Mesenchymal stem cell (in vitro differentiated cells and primary cell): ENCODE measurements around the gene PYGB.
A peak's percentile ranks its signal among the peaks of the same experiment; 100 is the strongest.

Experiments
- DNase-seq: peaks from one replicate; pipeline ENCODE4 v3.0.0-alpha.2; 2013
- H2AFZ ChIP-seq: one replicate; pipeline ENCODE4 v1.6.1; 2013; ENCODE audit warnings: low read depth, mild to moderate bottlenecking, control low read depth, inconsistent platforms, low read length, moderate library complexity
- H2AK5ac ChIP-seq: 2 replicates; pipeline ENCODE4 v1.6.1; 2013; ENCODE audit warnings: low read length, moderate library complexity, mild to moderate bottlenecking, inconsistent platforms; ENCODE audit not compliant: severe bottlenecking
- H2BK120ac ChIP-seq: one replicate; pipeline ENCODE4 v1.6.1; 2013; ENCODE audit warnings: low read depth, mild to moderate bottlenecking, inconsistent platforms, low read length, moderate library complexity
- H2BK12ac ChIP-seq, 2 experiments: one replicate each; pipeline ENCODE4 v1.6.1; 2013; ENCODE audit warnings: inconsistent platforms in 2 of 2, low read length in 2 of 2, mild to moderate bottlenecking in 2 of 2, moderate library complexity in 2 of 2, control low read depth in 1 of 2
- H2BK15ac ChIP-seq: one replicate; pipeline ENCODE4 v1.6.1; 2013; ENCODE audit warnings: mild to moderate bottlenecking, low read depth, inconsistent platforms; ENCODE audit not compliant: poor library complexity, severe bottlenecking
- H2BK5ac ChIP-seq: 2 replicates; pipeline ENCODE4 v1.6.1; 2013; ENCODE audit warnings: low read depth, mild to moderate bottlenecking, low read length, control low read depth, inconsistent platforms; ENCODE audit not compliant: poor library complexity, severe bottlenecking
- H3K14ac ChIP-seq, 2 experiments: one replicate each; pipeline ENCODE4 v1.6.1; 2013; ENCODE audit warnings: inconsistent platforms in 2 of 2, low read length in 2 of 2, control low read depth in 1 of 2, mild to moderate bottlenecking in 1 of 2, moderate library complexity in 1 of 2
- H3K18ac ChIP-seq, 2 experiments: one replicate each; pipeline ENCODE4 v1.6.1; 2013; ENCODE audit warnings: inconsistent platforms in 2 of 2, low read length in 2 of 2, control low read depth in 1 of 2, low read depth in 1 of 2, mild to moderate bottlenecking in 1 of 2
- H3K23ac ChIP-seq, 2 experiments: one replicate each; pipeline ENCODE4 v1.6.1; 2013; ENCODE audit warnings: inconsistent platforms in 2 of 2, low read length in 2 of 2, mild to moderate bottlenecking in 2 of 2, moderate library complexity in 2 of 2, control low read depth in 1 of 2
- H3K27ac ChIP-seq: 2 replicates; pipeline ENCODE4 v1.5.1; 2013; ENCODE audit warnings: mild to moderate bottlenecking, moderate library complexity, low read length, control low read depth, inconsistent platforms; ENCODE audit not compliant: poor library complexity, severe bottlenecking
- H3K27me3 ChIP-seq, 2 experiments: 2 replicates each; pipeline versions ENCODE4 v1.6.1 to v1.7.0; 2013; ENCODE audit warnings: low read length in 2 of 2, mild to moderate bottlenecking in 2 of 2, moderate library complexity in 2 of 2, control low read depth in 1 of 2, inconsistent platforms in 1 of 2; ENCODE audit not compliant: control insufficient read depth in 1 of 2, insufficient read depth in 1 of 2
- H3K36me3 ChIP-seq, 2 experiments: 2 replicates each; pipeline versions ENCODE4 v1.6.1 to v1.7.0; 2013; ENCODE audit warnings: low read length in 2 of 2, control low read depth in 1 of 2, inconsistent platforms in 1 of 2, low read depth in 1 of 2, mild to moderate bottlenecking in 1 of 2; ENCODE audit not compliant: insufficient read depth in 2 of 2, control insufficient read depth in 1 of 2
- H3K4ac ChIP-seq, 2 experiments: one replicate each; pipeline ENCODE4 v1.6.1; 2013; ENCODE audit warnings: inconsistent platforms in 2 of 2, low read length in 2 of 2, mild to moderate bottlenecking in 2 of 2, moderate library complexity in 2 of 2, control low read depth in 1 of 2, low read depth in 1 of 2
- H3K4me1 ChIP-seq: 2 replicates; pipeline ENCODE4 v1.6.1; 2013; ENCODE audit warnings: low read depth, low read length, control low read depth; ENCODE audit not compliant: control insufficient read depth, insufficient read depth
- H3K4me2 ChIP-seq: 2 replicates; pipeline ENCODE4 v1.6.1; 2013; ENCODE audit warnings: low read length, mild to moderate bottlenecking, inconsistent platforms; ENCODE audit not compliant: poor library complexity, severe bottlenecking
- H3K4me3 ChIP-seq, 2 experiments: 2 replicates each; pipeline versions ENCODE4 v1.5.1 to v1.7.0; 2013; ENCODE audit warnings: low read length in 2 of 2, mild to moderate bottlenecking in 2 of 2, control low read depth in 1 of 2, low read depth in 1 of 2; ENCODE audit not compliant: insufficient read depth in 1 of 2
- H3K79me1 ChIP-seq: replicated peaks from 2 replicates; pipeline ENCODE4 v1.6.1; 2013; ENCODE audit warnings: mild to moderate bottlenecking, control low read depth, low read length, inconsistent platforms; ENCODE audit not compliant: poor library complexity, severe bottlenecking
- H3K9ac ChIP-seq: 2 replicates; pipeline ENCODE4 v1.7.0; 2013; ENCODE audit warnings: mild to moderate bottlenecking, low read length, moderate library complexity
- H3K9me3 ChIP-seq: 2 replicates; pipeline ENCODE4 v1.7.0; 2013; ENCODE audit warnings: mild to moderate bottlenecking, low read length; ENCODE audit not compliant: control insufficient read depth
- H4K8ac ChIP-seq: one replicate; pipeline ENCODE4 v1.6.1; 2013; ENCODE audit warnings: inconsistent platforms, mild to moderate bottlenecking, low read length, moderate library complexity
- H4K91ac ChIP-seq: one replicate; pipeline ENCODE4 v1.6.1; 2013; ENCODE audit warnings: mild to moderate bottlenecking, low read length, inconsistent platforms
- WGBS: methylation state at CpG from one replicate; pipeline ENCODE4 v1.1.7; 2013; ENCODE audit warnings: mixed read lengths; 5-methylcytosine and 5-hydroxymethylcytosine counted together

Gene PYGB

DNA sequence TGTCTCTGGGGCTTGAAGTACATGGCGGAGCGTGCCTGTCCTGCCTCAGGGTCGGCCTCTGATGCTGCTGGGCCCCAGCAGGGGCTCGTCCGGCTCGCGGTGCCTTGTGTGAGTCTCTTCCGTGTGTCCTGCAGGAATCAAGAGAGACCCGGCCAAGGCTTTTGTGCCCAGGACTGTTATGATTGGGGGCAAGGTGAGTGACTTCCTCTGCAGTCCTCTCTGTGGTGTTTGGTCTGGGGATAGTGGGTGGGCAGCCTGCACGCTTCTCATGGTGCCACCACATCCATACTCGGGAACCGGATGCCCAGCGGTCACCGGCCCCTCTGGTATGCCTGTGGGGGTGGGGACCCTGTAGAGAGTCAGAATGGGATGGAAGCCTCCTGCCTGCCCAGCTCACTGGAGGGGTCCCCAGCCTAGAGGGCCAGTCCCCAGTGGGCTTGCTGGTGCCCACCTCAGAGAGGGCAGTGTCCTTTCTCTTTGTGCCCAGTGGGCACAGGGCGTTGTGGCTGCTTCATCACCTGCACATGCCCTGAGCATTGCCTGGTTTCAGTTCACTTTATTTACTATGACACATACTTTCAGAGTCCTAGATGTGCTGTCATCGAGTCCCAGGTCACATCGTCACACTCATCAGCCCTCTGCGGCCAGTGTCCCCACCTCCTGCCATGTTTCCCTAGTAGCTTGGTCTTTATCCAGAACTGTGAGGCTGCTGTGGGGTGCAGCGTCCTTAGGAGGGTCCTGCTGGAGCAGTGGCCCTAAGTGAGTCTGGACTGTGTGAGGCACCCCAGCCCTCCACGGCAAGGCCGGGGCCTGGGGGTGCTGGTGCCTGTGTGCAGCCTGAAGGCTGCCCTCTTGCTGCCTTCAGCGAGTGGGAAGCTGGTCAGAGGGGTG, 40.7 kb downstream of the PYGB start:
- Histone ChIP-seq H2BK15ac (no peak overlapping the region), H2AK5ac (no peak overlapping the region), H3K4me3 (no peak overlapping the region), H3K14ac (no peak overlapping the region), H2BK12ac (no peak overlapping the region), H2AFZ (no peak overlapping the region), H3K9ac (no peak overlapping the region), H3K79me1 (peaks cover 54% of the 10 kb centered on the region), H4K91ac (no peak overlapping the region), H3K4me2 (no peak overlapping the region), H2BK5ac (no peak overlapping the region), H4K8ac (no peak overlapping the region), H3K36me3 (peaks cover 94 to 97% of the 10 kb centered on the region in 2 experiments), H3K9me3 (no peaks in the 10 kb centered on the region), H3K27ac (no peak overlapping the region), H2BK120ac (no peak overlapping the region), H3K4me1 (peaks cover 9% of the 10 kb centered on the region), H3K4ac (no peak overlapping the region), H3K23ac (no peak overlapping the region), H3K18ac (no peak overlapping the region), H3K27me3 (no peaks in the 10 kb centered on the region)
- no peak for DNase-seq
- WGBS: 94% methylated on average over 22 of the region's 22 CpGs

DNA sequence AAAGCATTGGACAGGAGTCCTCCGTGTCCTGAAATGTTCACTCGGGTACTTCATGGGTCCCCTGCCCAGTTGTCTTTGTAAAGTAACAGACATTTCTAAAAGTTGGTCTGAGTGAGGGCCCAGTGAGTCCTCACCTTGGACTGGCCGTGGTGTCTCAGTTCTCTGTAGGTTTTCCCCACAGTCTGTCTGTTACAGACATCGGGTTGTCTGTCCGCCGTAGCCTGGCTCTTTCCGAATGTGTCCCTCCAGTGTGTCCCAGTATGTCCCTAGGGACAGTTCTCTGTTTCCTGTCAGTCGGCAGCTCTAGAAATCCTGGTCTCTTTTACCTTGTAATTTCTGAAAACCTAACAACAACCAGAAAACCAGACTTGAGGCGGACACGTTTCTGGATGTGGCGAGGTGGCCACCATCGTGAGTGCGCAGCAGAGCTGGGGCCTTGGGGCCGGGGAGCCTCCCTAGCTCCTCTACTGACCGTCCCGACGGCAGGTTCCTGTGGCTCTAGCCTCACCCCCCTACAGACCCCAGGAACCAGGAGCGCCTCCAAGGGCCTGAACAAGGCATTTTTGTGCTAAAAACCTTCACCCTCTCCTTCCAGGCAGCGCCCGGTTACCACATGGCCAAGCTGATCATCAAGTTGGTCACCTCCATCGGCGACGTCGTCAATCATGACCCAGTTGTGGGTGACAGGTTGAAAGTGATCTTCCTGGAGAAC, 42.2 kb downstream of the PYGB start:
- Histone ChIP-seq H3K4ac (no peak overlapping the region), H3K9ac (no peak overlapping the region), H3K79me1 (peaks cover 46% of the 10 kb centered on the region), H4K8ac (no peak overlapping the region), H3K23ac (no peak overlapping the region), H2BK5ac (no peak overlapping the region), H2BK15ac (no peak overlapping the region), H3K27ac (no peak overlapping the region), H3K36me3 (peaks cover 92 to 96% of the 10 kb centered on the region in 2 experiments), H4K91ac (no peak overlapping the region), H3K27me3 (no peaks in the 10 kb centered on the region), H3K4me2 (no peak overlapping the region), H3K4me3 (no peak overlapping the region), H2BK120ac (no peak overlapping the region), H3K4me1 (peaks cover 18% of the 10 kb centered on the region), H2AK5ac (no peak overlapping the region), H2AFZ (no peak overlapping the region), H3K14ac (no peak overlapping the region), H3K9me3 (no peaks in the 10 kb centered on the region), H3K18ac (no peak overlapping the region), H2BK12ac (no peak overlapping the region)
- WGBS: 88% methylated on average over 24 of the region's 24 CpGs
- no peak for DNase-seq

DNA sequence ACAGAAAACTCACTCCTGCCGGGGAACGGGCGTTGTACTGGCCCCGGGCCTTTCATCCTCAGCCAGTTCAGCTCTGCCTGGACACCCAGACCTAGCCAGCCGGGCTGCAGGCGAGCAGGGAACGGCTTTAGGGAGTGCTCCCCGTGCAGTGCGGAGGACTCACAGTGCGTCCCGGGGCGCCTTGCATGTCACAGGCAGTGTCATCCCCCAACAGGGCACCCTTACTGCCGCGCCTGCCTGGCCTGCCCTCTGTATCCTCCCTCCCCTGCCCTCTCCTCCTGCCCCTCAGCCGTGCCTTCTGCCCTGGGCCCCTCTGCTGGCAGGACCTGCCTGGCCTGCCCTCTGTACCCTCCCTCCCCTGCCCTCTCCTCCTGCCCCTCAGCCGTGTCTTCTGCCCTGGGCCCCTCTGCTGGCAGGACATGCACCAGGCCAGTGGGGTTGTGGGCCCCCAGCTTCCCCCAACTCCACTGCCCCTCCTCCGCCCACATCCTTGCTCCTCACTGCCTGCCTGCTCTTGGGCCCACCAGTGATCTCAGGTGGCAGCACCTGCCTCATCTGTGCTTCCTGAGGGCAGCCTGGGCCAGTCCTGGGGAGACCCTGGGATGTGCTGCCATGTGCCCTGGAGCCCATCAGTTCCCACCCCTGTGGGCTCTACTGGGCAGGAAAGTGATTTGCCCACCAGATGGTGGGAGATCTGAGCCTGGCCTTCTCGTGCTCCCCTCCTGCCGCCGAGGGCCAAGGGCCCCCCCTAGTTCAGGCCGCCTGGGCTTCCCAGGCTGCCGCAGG, 43.0 kb downstream of the PYGB start:
- WGBS: 94% methylated on average over 22 of the region's 22 CpGs

More for the DNA sequence above, 43.0 kb downstream of the PYGB start:
- Histone ChIP-seq H3K9ac (no peak overlapping the region), H2BK120ac (no peak overlapping the region), H3K27me3 (no peaks in the 10 kb centered on the region), H2AFZ (no peak overlapping the region), H4K8ac (peak overlapping the region; percentile 31), H2BK12ac (no peak overlapping the region), H3K27ac (no peak overlapping the region), H3K36me3 (peaks cover 92 to 96% of the 10 kb centered on the region in 2 experiments), H2AK5ac (no peak overlapping the region), H3K18ac (no peak overlapping the region), H3K4me1 (peaks cover 26% of the 10 kb centered on the region), H3K14ac (no peak overlapping the region), H3K4me2 (no peak overlapping the region), H3K9me3 (no peaks in the 10 kb centered on the region), H4K91ac (peak overlapping the region; percentile 46), H3K23ac (no peak overlapping the region), H2BK5ac (no peak overlapping the region), H3K4ac (no peak overlapping the region), H3K4me3 (peak overlapping the region in 1 of 2 experiments; percentile 15), H3K79me1 (peaks cover 44% of the 10 kb centered on the region), H2BK15ac (no peak overlapping the region)
- DNase-seq: no peak
